ENCODE measurements around the gene DHX58. TPM values are rescaled to one million over a fixed set of nuclear protein-coding genes. Genes with fewer than 3 reads are reported as not detected.

The DHX58 gene
- total and polyA plus RNA-seq, 4 donors = 4.0 to 21.9 (median 12.2) TPM

- H3K9me3 ChIP-seq (ENCODE audit: control insufficient read depth in 4 of 4, low read length in 3 of 4) = no peaks in the 10 kb centered on the region
- H3K36me3 ChIP-seq (ENCODE audit: control insufficient read depth in 4 of 4, insufficient read depth in 3 of 4, low read depth in 1 of 4, low read length in 3 of 4) = no peaks in the 10 kb centered on the region
- DNase-seq (ENCODE audit: low spot score) = no peak
- H3K27me3 ChIP-seq (ENCODE audit: control insufficient read depth in 4 of 4, insufficient read depth in 4 of 4, low read length in 3 of 4) = no peaks in the 10 kb centered on the region
- TF ChIP-seq MAX (IDR thresholded peaks at IDR 0.05) (no peak), HNF4A (conservative IDR thresholded peaks at IDR 0.05) (no peak), FOXA1 (IDR thresholded peaks at IDR 0.05) (no peak), JUND (IDR thresholded peaks at IDR 0.05) (no peak), EGR1 (IDR thresholded peaks at IDR 0.05; ENCODE audit: low read depth in 2 of 2) (no peak), CTCF (IDR thresholded peaks at IDR 0.05; ENCODE audit: low read depth, low read length, missing input control) (no peak), SP1 (IDR thresholded peaks at IDR 0.05) (no peak), FOXA2 (IDR thresholded peaks at IDR 0.05) (no peak), ZBTB33 (IDR thresholded peaks at IDR 0.05) (no peak), RXRA (IDR thresholded peaks at IDR 0.05) (no peak), RAD21 (IDR thresholded peaks at IDR 0.05) (no peak), REST (IDR thresholded peaks at IDR 0.05) (no peak), YY1 (IDR thresholded peaks at IDR 0.05) (no peak), GABPA (IDR thresholded peaks at IDR 0.05 in 1 of 2, conservative IDR thresholded peaks at IDR 0.05 in 1 of 2) (no peak), NR2F2 (IDR thresholded peaks at IDR 0.05) (no peak), TAF1 (conservative IDR thresholded peaks at IDR 0.05) (no peak), HNF4G (IDR thresholded peaks at IDR 0.05) (no peak)
- TF ChIP-seq, protein P1, sequence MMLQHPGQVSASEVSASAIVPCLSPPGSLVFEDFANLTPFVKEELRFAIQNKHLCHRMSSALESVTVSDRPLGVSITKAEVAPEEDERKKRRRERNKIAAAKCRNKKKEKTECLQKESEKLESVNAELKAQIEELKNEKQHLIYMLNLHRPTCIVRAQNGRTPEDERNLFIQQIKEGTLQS (IDR thresholded peaks at IDR 0.05) = no peak
- no peak overlapping the region for H3K4me3 ChIP-seq (ENCODE audit: low read depth in 1 of 3, low read length in 3 of 3)
- no peak overlapping the region for H3K9ac ChIP-seq (ENCODE audit: low read depth in 1 of 2, low read length in 2 of 2)
- H3K27ac ChIP-seq (ENCODE audit: low read depth in 1 of 2, low read length in 2 of 2) = no peak overlapping the region
- peaks cover 2 to 17% (median 9%) of the 10 kb centered on the region in 4 donors for H3K4me1 ChIP-seq (ENCODE audit: control insufficient read depth in 4 of 4, insufficient read depth in 4 of 4, low read length in 3 of 4)
- WGBS = 79% methylated on average over 6 of the region's 6 CpGs
Observed at GRCh38 chr17:42092939-42093338, 19.6 kb downstream of the DHX58 start.
